CD14-positive monocyte (primary cell): ENCODE data around the gene EMD. TPM values are rescaled to one million over a fixed set of nuclear protein-coding genes. Genes with fewer than 3 reads are reported as not detected.
"Not testable (repeated sequence)": the region's sequence is repeated elsewhere in the genome, so short reads cannot be mapped to it uniquely, and the experiment has no call there.

Experiments used
- DNase-seq, 3 donors: peaks; one replicate each; pipeline ENCODE4 v3.0.0-alpha.2; 2011 to 2022
- H2AFZ ChIP-seq: 2 replicates; pipeline ENCODE4 v1.6.0; 2012; ENCODE audit warnings: mild to moderate bottlenecking, low read depth, low read length, inconsistent platforms; ENCODE audit not compliant: insufficient read depth, poor library complexity, severe bottlenecking
- H3K27ac ChIP-seq, 2 donors: 1 replicate in 1 of 2; 2 replicates in 1 of 2; pipeline ENCODE4 v1.5.1; 2012 to 2013; ENCODE audit warnings: low read length in 2 of 2, control low read depth in 1 of 2, inconsistent platforms in 1 of 2, low read depth in 1 of 2, mild to moderate bottlenecking in 1 of 2
- H3K27me3 ChIP-seq, 2 donors: one replicate each; pipeline versions ENCODE4 v1.6.0 to v1.6.1; 2011 to 2013; ENCODE audit warnings: low read length in 2 of 2; ENCODE audit not compliant: control insufficient read depth in 2 of 2, insufficient read depth in 2 of 2
- H3K36me3 ChIP-seq, 2 donors: replicated peaks in 1 of 2; 1 replicate in 1 of 2; 2 replicates in 1 of 2; pipeline versions ENCODE4 v1.5.1 to v1.6.1; 2012 to 2013; ENCODE audit warnings: low read length in 2 of 2, control low read depth in 1 of 2, inconsistent platforms in 1 of 2, mild to moderate bottlenecking in 1 of 2; ENCODE audit not compliant: insufficient read depth in 2 of 2, control insufficient read depth in 1 of 2
- H3K4me1 ChIP-seq, 2 donors: 1 replicate in 1 of 2; 2 replicates in 1 of 2; pipeline versions ENCODE4 v1.5.1 to v1.6.1; 2012 to 2013; ENCODE audit warnings: low read length in 2 of 2, control low read depth in 1 of 2, inconsistent platforms in 1 of 2, mild to moderate bottlenecking in 1 of 2, moderate library complexity in 1 of 2; ENCODE audit not compliant: insufficient read depth in 2 of 2, control insufficient read depth in 1 of 2
- H3K4me2 ChIP-seq: replicated peaks from 2 replicates; pipeline ENCODE3; 2012; ENCODE audit warnings: low read length, moderate library complexity, mild to moderate bottlenecking; ENCODE audit not compliant: poor library complexity, severe bottlenecking; ENCODE audit errors: extremely low read depth
- H3K4me3 ChIP-seq, 3 experiments: fragments of 200-600 bp in 1 of 3; sonication (generic) in 1 of 3; replicated peaks in 1 of 3; 1 replicate in 2 of 3; 2 replicates in 1 of 3; pipeline ENCODE4 v1.5.1; 2011 to 2013; ENCODE audit warnings: low read length in 3 of 3, mild to moderate bottlenecking in 3 of 3, control low read depth in 2 of 3, low read depth in 2 of 3, inconsistent platforms in 1 of 3, moderate library complexity in 1 of 3
- H3K79me2 ChIP-seq: 2 replicates; pipeline ENCODE4 v1.6.0; 2012; ENCODE audit warnings: mild to moderate bottlenecking, control low read depth, inconsistent platforms, low read length, moderate library complexity; ENCODE audit not compliant: insufficient read depth
- H3K9ac ChIP-seq: 2 replicates; pipeline ENCODE4 v1.6.0; 2017; ENCODE audit warnings: low read length, mild to moderate bottlenecking; ENCODE audit not compliant: insufficient read depth, poor library complexity, severe bottlenecking
- H3K9me3 ChIP-seq, 2 donors: replicated peaks in 1 of 2; 1 replicate in 1 of 2; 2 replicates in 1 of 2; pipeline versions ENCODE4 v1.5.1 to v1.6.1; 2012 to 2013; ENCODE audit warnings: low read length in 2 of 2, control low read depth in 1 of 2; ENCODE audit not compliant: control insufficient read depth in 1 of 2, insufficient read depth in 1 of 2
- H4K20me1 ChIP-seq: 2 replicates; pipeline ENCODE4 v1.6.0; 2012; ENCODE audit warnings: mild to moderate bottlenecking, low read length, control low read depth, moderate library complexity; ENCODE audit not compliant: insufficient read depth
- H3K27ac Mint-ChIP-seq, 7 donors: one replicate each; pipeline ENCODE4 v1.8.0; 2020; ENCODE audit warnings: mild to moderate bottlenecking in 7 of 7, mixed read lengths in 7 of 7, moderate library complexity in 6 of 7, inconsistent platforms in 2 of 7
- H3K27me3 Mint-ChIP-seq, 3 donors: one replicate each; pipeline ENCODE4 v1.8.0; 2021 to 2022; ENCODE audit warnings: low read depth in 3 of 3, mild to moderate bottlenecking in 3 of 3, mixed read lengths in 3 of 3, moderate library complexity in 3 of 3, inconsistent platforms in 1 of 3
- H3K36me3 Mint-ChIP-seq, 2 donors: one replicate each; pipeline ENCODE4 v1.8.0; 2020; ENCODE audit warnings: mixed read lengths in 2 of 2, inconsistent platforms in 1 of 2, mild to moderate bottlenecking in 1 of 2
- H3K4me1 Mint-ChIP-seq: one replicate; pipeline ENCODE4 v1.8.0; 2020; ENCODE audit warnings: mild to moderate bottlenecking, mixed read lengths
- H3K4me3 Mint-ChIP-seq, 2 donors: one replicate each; pipeline ENCODE4 v1.8.0; 2020; ENCODE audit warnings: mild to moderate bottlenecking in 2 of 2, mixed read lengths in 2 of 2, moderate library complexity in 1 of 2
- H3K9me3 Mint-ChIP-seq, 7 donors: one replicate each; pipeline ENCODE4 v1.8.0; 2020 to 2022; ENCODE audit warnings: mixed read lengths in 7 of 7, mild to moderate bottlenecking in 6 of 7, moderate library complexity in 6 of 7, inconsistent platforms in 2 of 7
- CTCF ChIP-seq: fragments of 200-600 bp; IDR thresholded peaks from one replicate; pipeline ENCODE4 v1.8.0; 2022; ENCODE audit warnings: antibody characterized with exemption, mild to moderate bottlenecking
- WGBS: methylation state at CpG from one replicate; pipeline ENCODE4 v1.1.5; 2013; ENCODE audit warnings: missing lambda C conversion rate; ENCODE audit not compliant: insufficient coverage; 5-methylcytosine and 5-hydroxymethylcytosine counted together
- intact Hi-C, 2 donors: fragments of 100-400 bp; cut with micrococcal nuclease; formaldehyde crosslinking; loops; one replicate each; pipeline versions ENCODE4 v1.15.0 to v1.15.1; 2023
- polyA plus RNA-seq, 3 donors: library from polyadenylated mRNA; depleted of rRNA in 1 of 3; unstranded in 2 of 3; stranded (reverse) in 1 of 3; fragments of 300-500 nt in 2 of 3; fragments of >200 nt in 1 of 3; fragmentation: Illumina TruSeq in 2 of 3; gene quantifications; 1 replicate in 2 of 3; 2 replicates in 1 of 3; pipeline ENCODE4 v1.2.3, GENCODE V29; 2012 to 2021

Gene EMD
- polyA plus RNA-seq, 3 donors = 14.0 to 126 (median 17.6) TPM

DNA sequence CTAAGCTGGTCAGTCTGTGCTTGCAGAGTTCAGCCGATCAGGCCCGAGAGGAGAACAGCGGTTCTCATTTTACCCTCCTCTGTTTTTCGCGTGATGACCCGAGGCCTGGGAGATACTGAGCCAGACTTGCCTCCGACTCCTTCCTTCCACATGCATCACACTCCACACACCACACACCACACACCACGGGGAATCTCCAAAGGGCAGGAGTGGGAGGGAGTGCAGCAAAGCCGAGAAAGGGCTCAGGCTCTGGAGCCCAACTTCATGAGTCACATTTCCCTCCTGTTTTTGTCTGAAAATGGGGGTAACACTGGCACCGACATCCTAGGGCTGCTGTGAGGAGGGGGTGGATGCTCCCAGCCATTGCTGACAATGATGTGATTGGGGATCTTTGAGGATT is 44.6 kb upstream of the EMD start:
- Mint-ChIP-seq H3K27ac (peak overlapping the region; percentile 68 to 96 (median 90)), H3K4me3 (no peak overlapping the region), H3K4me1 (peaks cover 28% of the 10 kb centered on the region), H3K36me3 (no peaks in the 10 kb centered on the region), H3K27me3 (peaks cover 0 to 9% (median 0%) of the 10 kb centered on the region in 3 donors), H3K9me3 (peaks cover 0 to 3% (median 0%) of the 10 kb centered on the region in 7 donors)
- peak overlapping the region; percentile 66 to 78 for H3K27ac ChIP-seq
- no peak overlapping the region for H2AFZ ChIP-seq
- peaks cover 23 to 27% of the 10 kb centered on the region in 2 donors for H3K4me1 ChIP-seq
- no peaks in the 10 kb centered on the region for H3K79me2 ChIP-seq
- H4K20me1 ChIP-seq = no peaks in the 10 kb centered on the region
- H3K9me3 ChIP-seq = no peaks in the 10 kb centered on the region
- intact Hi-C loops = no loop called here
- peak overlapping the region; percentile 12 for H3K9ac ChIP-seq
- H3K27me3 ChIP-seq = no peaks in the 10 kb centered on the region
- no peaks in the 10 kb centered on the region for H3K36me3 ChIP-seq
- no peak for TF ChIP-seq CTCF
- no peak overlapping the region for H3K4me2 ChIP-seq
- no CpG with 5 or more reads among the region's 10 CpGs for WGBS
- DNase-seq = peak in 1 of 3 donors; percentile 45
- H3K4me3 ChIP-seq = no peak overlapping the region

GRCh38 chrX:154341399-154342298 is 37.4 kb upstream of the EMD start:
- H3K4me3 Mint-ChIP-seq, H3K4me2 ChIP-seq, H3K27me3 ChIP-seq, H3K9me3 ChIP-seq, H3K36me3 ChIP-seq, H3K36me3 Mint-ChIP-seq, H4K20me1 ChIP-seq, H3K27ac Mint-ChIP-seq, H3K9ac ChIP-seq, H3K27me3 Mint-ChIP-seq, H2AFZ ChIP-seq, H3K79me2 ChIP-seq, H3K4me3 ChIP-seq, DNase-seq, intact Hi-C loops, H3K27ac ChIP-seq, H3K4me1 ChIP-seq, H3K9me3 Mint-ChIP-seq, H3K4me1 Mint-ChIP-seq: not testable (repeated sequence)
- no CpG with 5 or more reads among the region's 115 CpGs for WGBS

GRCh38 chrX:154343063-154343462 is 36.0 kb upstream of the EMD start:
- H3K4me1 ChIP-seq = peaks cover 9 to 11% of the 10 kb centered on the region in 2 donors
- H2AFZ ChIP-seq, H3K4me3 ChIP-seq, H4K20me1 ChIP-seq, H3K4me1 Mint-ChIP-seq, intact Hi-C loops, H3K9ac ChIP-seq, DNase-seq, H3K9me3 Mint-ChIP-seq, H3K36me3 Mint-ChIP-seq, H3K4me3 Mint-ChIP-seq, H3K27ac ChIP-seq, H3K4me2 ChIP-seq, H3K27me3 ChIP-seq, H3K9me3 ChIP-seq, H3K36me3 ChIP-seq, H3K79me2 ChIP-seq, H3K27me3 Mint-ChIP-seq, H3K27ac Mint-ChIP-seq: not testable (repeated sequence)
- no CpG with 5 or more reads among the region's 16 CpGs for WGBS

- H3K27me3 ChIP-seq, H3K9ac ChIP-seq, DNase-seq, H3K4me2 ChIP-seq, H3K79me2 ChIP-seq, H3K4me3 Mint-ChIP-seq, H3K27me3 Mint-ChIP-seq, H3K27ac Mint-ChIP-seq, H3K27ac ChIP-seq, H3K36me3 ChIP-seq, H3K9me3 Mint-ChIP-seq, H2AFZ ChIP-seq, H3K36me3 Mint-ChIP-seq, H3K4me3 ChIP-seq, H4K20me1 ChIP-seq, intact Hi-C loops, H3K9me3 ChIP-seq: not testable (repeated sequence)
- H3K4me1 ChIP-seq = peaks cover 13 to 17% of the 10 kb centered on the region in 2 donors
- WGBS = no CpG with 5 or more reads among the region's 20 CpGs
- peaks cover 11% of the 10 kb centered on the region for H3K4me1 Mint-ChIP-seq
Measured at GRCh38 chrX:154343620-154344019, 35.5 kb upstream of the EMD start.
